Memory B cell (primary cell): Measurements from ENCODE around the gene MRPS2.

Source experiments
- ATAC-seq: fragments of 150-1000 bp; cut with Tn5 transposase; 2 replicates; pipeline ENCODE4 v1.10.0; 2021; ENCODE audit warnings: low read depth, mild to moderate bottlenecking, moderate library complexity
- DNase-seq, 2 donors: peaks; one replicate each; pipeline ENCODE4 v3.0.0; 2022; ENCODE audit warnings: low spot score in 2 of 2
- H3K27ac Mint-ChIP-seq: one replicate; pipeline ENCODE4 v1.8.0; 2022; ENCODE audit warnings: mild to moderate bottlenecking, moderate library complexity, mixed read lengths
- H3K27me3 Mint-ChIP-seq: one replicate; pipeline ENCODE4 v1.8.0; 2022; ENCODE audit warnings: mixed read lengths
- H3K36me3 Mint-ChIP-seq: one replicate; pipeline ENCODE4 v1.8.0; 2022; ENCODE audit warnings: mild to moderate bottlenecking, mixed read lengths
- H3K4me1 Mint-ChIP-seq: one replicate; pipeline ENCODE4 v1.8.0; 2022; ENCODE audit warnings: mixed read lengths
- H3K4me3 Mint-ChIP-seq: one replicate; pipeline ENCODE4 v1.8.0; 2022; ENCODE audit warnings: mild to moderate bottlenecking, moderate library complexity, mixed read lengths
- H3K9me3 Mint-ChIP-seq: one replicate; pipeline ENCODE4 v1.8.0; 2022; ENCODE audit warnings: mixed read lengths

MRPS2 gene

DNA sequence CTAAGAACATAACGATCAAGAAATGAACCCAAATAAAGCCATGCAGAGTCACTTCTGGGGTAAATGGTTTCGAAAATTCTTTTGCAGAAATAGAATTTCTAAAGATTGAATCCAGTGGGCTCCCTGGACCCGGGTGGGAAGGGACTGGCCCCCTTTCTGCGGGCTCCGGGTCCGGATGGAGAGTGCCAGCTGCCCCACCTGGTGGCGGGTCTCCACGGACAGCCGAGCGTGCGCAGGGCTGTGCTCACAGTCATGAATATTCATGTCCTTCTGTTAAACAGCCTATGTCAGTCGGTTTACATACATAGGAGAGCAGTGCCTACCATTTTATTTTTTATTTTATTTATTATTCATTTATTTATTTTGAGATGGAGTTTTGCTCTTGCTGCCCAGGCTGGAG is 25.6 kb upstream of the MRPS2 start:
- DNase-seq, result no peak
- peaks cover 8% of the 10 kb centered on the region for H3K27me3 Mint-ChIP-seq
- H3K36me3 Mint-ChIP-seq, result no peaks in the 10 kb centered on the region
- H3K4me1 Mint-ChIP-seq, result peaks cover 3% of the 10 kb centered on the region
- no peak overlapping the region for H3K4me3 Mint-ChIP-seq
- ATAC-seq, result peak; percentile 48
- no peaks in the 10 kb centered on the region for H3K9me3 Mint-ChIP-seq
- no peak overlapping the region for H3K27ac Mint-ChIP-seq

DNA sequence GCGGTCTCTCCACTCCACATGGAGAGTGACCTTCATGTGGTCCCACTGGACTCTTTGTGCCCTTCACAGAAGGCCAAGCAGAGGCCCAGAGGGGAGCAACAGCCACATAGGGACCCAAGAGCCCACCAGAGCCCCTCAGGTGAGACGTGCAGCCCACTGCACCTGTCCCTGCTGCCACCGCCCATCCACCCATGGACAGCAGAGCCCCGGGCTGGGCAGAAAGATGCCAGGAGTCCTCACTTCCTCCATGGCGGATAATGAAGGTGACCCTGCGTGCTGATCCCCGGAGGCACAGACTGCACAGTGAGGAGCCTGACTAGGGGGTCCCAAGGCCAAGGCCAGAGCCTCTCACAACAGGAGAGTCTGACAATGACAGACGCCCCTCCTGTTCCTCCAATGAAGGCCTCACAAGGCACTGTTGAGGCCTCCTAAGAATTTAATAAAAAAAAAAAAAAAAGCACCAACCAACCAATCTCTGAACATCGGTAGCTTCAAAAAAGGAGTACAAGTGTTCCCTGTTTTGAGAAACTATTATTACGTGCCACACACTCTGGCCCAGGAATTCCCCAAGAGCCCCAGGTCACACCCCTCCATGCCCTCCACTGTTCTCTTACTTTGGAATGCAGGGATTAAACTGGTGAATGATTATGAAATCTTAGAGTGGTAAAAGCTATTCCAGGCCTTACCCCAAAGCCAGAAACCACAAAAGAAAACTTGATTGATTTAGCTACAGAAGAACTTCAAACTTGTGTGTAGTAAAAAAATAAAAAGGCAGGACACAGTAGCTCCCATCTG is 23.7 kb upstream of the MRPS2 start:
- ATAC-seq (no peak), DNase-seq (no peak)
- no peaks in the 10 kb centered on the region for H3K36me3 Mint-ChIP-seq
- no peak overlapping the region for H3K27ac Mint-ChIP-seq
- peaks cover 3% of the 10 kb centered on the region for H3K4me1 Mint-ChIP-seq
- H3K27me3 Mint-ChIP-seq, result peaks cover 3% of the 10 kb centered on the region
- no peaks in the 10 kb centered on the region for H3K9me3 Mint-ChIP-seq
- H3K4me3 Mint-ChIP-seq, result no peak overlapping the region

DNA sequence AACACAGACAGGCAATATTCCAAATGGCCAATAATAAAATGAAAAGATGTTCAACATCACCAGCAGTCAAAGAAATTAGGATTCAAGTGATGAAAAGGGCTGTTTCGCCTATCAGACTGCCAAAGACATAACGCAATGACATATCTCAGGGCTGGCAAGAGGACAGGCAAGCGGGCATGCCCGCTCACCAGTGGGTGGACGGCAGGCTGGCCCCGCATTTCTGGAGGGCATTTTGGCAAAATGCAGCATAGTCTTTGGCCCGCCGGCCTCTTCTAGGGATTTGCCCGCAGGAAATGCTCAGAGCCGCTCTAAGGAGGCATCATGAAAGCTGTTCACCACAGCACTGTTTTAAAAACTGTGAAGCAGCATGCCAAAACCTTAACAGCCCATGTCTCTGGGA is 22.3 kb upstream of the MRPS2 start:
- H3K4me3 Mint-ChIP-seq, result peak overlapping the region; percentile 96

DNA sequence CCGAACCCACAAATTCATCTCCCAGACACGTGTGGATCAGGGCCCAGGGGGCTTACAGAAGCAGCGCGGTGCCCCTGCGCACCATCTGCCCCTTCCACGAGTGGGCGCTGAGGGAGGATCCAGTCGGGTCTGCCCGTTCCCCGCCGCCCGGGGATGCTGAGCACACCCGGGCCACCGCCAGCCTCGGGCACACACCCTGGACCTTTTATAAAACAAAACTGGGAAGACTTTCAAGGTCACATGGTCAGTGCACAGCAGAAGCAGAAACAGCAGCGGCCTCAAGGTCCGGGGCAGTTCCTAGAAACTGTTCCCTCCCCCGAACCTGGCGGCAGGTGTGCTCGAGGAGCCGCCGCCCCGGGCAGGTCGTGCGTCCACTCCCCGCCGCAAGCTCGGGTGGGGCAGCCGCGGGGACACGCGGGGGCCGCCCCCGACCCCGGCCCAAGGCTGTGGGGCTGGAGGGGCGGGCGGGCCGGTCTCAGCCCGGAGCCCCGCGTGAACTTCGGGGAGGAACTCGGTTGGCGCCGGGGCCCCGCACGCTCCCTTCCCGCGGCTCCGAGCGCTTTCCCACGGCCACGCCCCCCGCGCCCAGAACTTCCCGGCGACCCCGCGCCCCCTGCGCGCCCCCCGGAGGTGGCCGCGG is 21.5 kb upstream of the MRPS2 start:
- Mint-ChIP-seq H3K27me3 (peaks cover 3% of the 10 kb centered on the region), H3K4me1 (peaks cover 3% of the 10 kb centered on the region), H3K27ac (peak overlapping the region; percentile 49), H3K9me3 (no peaks in the 10 kb centered on the region), H3K36me3 (no peaks in the 10 kb centered on the region), H3K4me3 (peak overlapping the region; percentile 96)
- ATAC-seq (peak; percentile 48), DNase-seq (no peak)

More for the DNA sequence above, 22.3 kb upstream of the MRPS2 start:
- H3K27me3 Mint-ChIP-seq, result peaks cover 3% of the 10 kb centered on the region
- H3K9me3 Mint-ChIP-seq, result no peaks in the 10 kb centered on the region
- peaks cover 3% of the 10 kb centered on the region for H3K4me1 Mint-ChIP-seq
- no peaks in the 10 kb centered on the region for H3K36me3 Mint-ChIP-seq
- ATAC-seq, result no peak
- no peak overlapping the region for H3K27ac Mint-ChIP-seq
- DNase-seq, result no peak

DNA sequence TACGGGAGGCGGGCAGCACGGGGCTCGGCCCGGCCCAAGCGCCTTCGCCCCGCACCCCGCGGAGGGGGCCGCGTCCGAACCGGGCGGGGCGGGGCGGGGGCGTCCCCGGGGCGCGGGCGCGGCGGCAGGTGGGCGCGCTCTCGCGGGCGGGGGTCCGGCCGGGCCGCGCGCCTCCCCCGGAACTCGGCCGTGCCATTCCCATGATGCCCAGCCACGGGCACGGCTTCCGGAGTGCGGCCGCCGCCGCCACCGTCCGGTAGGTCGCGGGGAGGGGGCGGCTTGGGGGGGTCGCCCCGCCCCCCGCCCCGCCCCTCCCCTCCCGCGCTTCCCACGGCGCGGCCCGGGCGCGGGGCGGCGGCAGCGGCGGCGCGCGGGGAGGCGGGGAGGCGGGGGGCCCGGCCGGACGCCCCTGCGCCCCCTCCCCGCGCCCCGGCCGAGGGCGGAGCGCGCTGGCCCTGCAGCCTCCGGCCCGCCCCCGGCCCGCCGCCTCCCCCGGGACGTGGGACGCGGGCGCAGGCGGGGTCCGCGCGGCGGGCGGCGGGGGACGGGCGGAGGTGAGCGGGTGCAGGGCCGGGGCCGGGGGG is 20.9 kb upstream of the MRPS2 start, which contains the start of gene PPP1R26:
TSS of gene PPP1R26 (plus strand) at position 314 of the 584 bp plus-strand sequence. CDS start 4,729 bp downstream, outside the sequence.
- ATAC-seq (no peak), DNase-seq (no peak)
- Mint-ChIP-seq H3K9me3 (no peaks in the 10 kb centered on the region), H3K27ac (peak within 1 kb of the TSS; percentile 49), H3K27me3 (peaks cover 3% of the 10 kb centered on the region), H3K36me3 (no peaks in the 10 kb centered on the region), H3K4me3 (peak within 1 kb of the TSS; percentile 96), H3K4me1 (peaks cover 3% of the 10 kb centered on the region)

DNA sequence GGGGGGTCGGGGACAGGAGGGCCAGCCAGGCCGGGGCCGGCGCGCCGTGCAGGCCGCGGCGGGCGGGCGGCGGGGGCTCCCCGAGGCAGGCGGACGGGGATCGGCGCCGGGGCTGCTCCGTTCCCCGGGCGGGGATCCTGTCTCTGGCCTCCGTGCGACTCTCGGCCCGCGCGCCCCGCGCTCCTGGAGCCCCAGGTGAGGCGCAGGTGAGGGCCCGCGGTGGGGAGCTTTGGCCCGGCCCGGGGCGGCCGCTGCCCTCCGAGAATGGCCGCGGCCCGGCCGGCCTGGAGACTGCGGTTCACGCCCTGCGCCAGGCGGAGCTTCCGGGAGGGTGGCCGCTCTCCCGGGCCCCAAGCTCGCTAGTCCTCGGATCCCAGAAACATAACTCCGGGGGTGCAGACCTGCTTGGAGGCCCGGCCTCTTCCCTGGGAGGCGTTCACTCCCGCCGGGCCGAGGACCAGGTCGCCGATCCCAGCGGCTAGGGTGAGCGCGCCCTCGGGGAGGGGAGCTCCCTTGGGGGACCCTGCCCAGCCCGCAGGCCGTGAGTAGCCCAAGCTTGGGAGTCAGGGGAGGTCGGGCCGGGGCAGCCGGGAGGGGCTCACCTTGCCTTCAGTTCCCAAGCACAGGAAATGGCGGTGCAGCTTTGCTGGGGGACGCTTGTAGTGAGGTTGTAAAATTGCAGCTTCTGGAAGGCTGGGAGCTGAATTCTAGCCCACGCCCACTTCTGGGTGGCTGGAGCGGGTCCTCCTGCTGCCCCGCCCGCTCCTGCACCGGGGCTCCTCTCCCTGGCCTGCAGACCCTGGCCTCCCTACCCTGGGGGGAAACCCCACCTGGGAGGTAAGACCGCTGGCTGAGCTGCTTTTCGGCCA is 20.2 kb upstream of the MRPS2 start:
- H3K36me3 Mint-ChIP-seq, result peaks cover 1% of the 10 kb centered on the region
- peak in 1 of 2 donors; percentile 41 for DNase-seq
- peak; percentile 18 for ATAC-seq
- H3K4me1 Mint-ChIP-seq, result peaks cover 3% of the 10 kb centered on the region
- no peaks in the 10 kb centered on the region for H3K9me3 Mint-ChIP-seq
- peaks cover 3% of the 10 kb centered on the region for H3K27me3 Mint-ChIP-seq
- H3K27ac Mint-ChIP-seq, result no peak overlapping the region
- H3K4me3 Mint-ChIP-seq, result peak overlapping the region; percentile 51

DNA sequence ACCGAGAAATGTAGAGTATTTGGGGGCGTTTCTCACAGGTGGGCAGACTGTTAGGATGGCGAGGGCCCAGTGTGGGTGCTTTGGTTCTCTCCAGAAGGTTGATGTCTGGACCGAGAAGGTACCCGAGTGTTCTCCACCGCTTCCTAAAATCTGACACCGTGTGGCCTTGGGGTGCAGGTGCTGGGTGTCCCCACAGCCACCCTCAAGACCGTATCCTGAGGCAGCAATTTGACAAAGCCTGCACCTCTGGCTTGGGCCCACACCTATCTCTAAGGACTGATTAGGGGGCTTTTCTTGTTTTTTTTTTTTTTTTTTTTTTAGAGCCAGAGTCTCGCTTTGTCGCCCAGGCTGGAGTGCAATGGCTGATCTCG is 19.6 kb upstream of the MRPS2 start:
- peak overlapping the region; percentile 51 for H3K4me3 Mint-ChIP-seq
- no peak overlapping the region for H3K27ac Mint-ChIP-seq
- ATAC-seq (peak; percentile 72), DNase-seq (no peak)
- peaks cover 2% of the 10 kb centered on the region for H3K36me3 Mint-ChIP-seq
- H3K27me3 Mint-ChIP-seq, result peaks cover 3% of the 10 kb centered on the region
- no peaks in the 10 kb centered on the region for H3K9me3 Mint-ChIP-seq
- H3K4me1 Mint-ChIP-seq, result peaks cover 3% of the 10 kb centered on the region

DNA sequence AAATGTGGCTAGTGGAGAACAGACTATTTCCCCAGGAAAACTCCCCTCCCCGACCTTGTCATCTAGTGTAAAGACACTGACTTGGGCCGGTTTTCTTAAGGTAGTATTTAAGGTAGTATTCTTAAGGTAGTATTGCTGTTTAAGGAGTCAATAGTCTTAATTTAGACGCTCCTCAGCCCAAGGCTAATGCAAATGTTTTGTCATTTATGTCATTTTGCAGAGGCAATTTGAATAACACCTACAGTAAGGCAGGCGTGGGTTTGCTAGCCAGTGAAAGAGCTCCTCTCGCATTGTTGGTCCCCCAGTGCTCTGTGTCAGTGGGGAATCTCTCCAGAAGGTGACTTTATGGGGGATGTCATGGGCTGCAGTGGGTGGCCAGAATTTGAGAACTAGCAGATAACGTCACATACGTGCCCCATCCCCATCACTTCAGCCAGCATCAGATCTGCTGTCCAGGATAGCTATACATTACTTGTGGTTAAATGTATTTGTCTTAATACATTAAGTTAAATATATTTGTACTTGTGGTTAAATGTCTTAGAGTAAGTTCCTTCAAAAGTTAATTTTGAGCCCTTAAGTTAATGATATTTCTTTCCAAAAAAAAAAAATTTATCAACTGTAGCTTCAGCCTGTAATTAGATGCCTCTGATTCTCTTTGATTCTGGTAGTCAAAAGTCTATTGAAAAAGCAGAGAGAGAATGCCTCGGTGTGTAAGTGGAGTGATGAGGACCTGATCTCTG is 18.3 kb upstream of the MRPS2 start:
- H3K4me3 Mint-ChIP-seq, result no peak overlapping the region
- peaks cover 3% of the 10 kb centered on the region for H3K4me1 Mint-ChIP-seq
- no peaks in the 10 kb centered on the region for H3K9me3 Mint-ChIP-seq
- ATAC-seq (no peak), DNase-seq (no peak)
- H3K27me3 Mint-ChIP-seq, result peaks cover 3% of the 10 kb centered on the region
- peaks cover 2% of the 10 kb centered on the region for H3K36me3 Mint-ChIP-seq
- no peak overlapping the region for H3K27ac Mint-ChIP-seq

DNA sequence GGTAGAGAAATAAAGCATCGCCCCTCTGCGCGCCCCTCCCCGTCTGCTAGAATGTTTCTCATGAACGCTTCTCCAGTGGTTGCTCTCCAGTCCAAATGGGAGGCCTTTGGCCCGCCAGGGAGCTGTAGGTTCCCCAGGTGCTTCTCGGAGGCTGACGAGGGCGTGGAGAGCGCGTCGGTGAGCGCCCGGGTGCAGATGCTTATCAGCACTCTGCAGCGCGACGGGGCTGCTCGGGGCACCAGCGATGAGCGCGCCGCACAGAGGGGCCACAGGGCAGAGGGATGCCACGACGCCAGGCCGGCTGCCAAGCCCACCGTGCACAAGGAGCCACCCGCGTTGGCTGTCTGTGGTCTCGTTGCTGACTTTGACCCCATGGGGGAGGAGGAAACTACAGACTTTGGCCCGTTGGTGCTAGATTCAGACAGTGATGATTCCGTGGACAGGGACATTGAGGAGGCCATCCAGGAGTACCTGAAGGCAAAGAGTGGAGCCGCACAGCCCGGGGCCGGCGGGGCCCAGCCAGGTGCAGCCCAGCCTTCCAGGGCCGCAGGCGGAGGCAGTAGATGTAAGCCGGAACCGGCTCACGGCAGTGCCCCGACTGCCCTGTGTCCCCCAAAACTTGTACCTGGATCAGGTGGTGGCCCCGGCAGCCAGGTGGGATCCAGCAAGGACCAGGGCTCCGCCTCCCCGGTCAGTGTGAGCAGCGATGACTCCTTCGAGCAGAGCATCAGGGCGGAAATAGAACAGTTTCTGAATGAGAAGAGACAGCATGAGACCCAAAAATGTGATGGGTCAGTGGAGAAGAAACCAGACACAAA is 15.8 kb upstream of the MRPS2 start:
- Mint-ChIP-seq H3K4me3 (no peak overlapping the region), H3K9me3 (no peaks in the 10 kb centered on the region), H3K27me3 (no peaks in the 10 kb centered on the region), H3K4me1 (no peaks in the 10 kb centered on the region), H3K27ac (no peak overlapping the region), H3K36me3 (peaks cover 2% of the 10 kb centered on the region)
- ATAC-seq (no peak), DNase-seq (no peak)

DNA sequence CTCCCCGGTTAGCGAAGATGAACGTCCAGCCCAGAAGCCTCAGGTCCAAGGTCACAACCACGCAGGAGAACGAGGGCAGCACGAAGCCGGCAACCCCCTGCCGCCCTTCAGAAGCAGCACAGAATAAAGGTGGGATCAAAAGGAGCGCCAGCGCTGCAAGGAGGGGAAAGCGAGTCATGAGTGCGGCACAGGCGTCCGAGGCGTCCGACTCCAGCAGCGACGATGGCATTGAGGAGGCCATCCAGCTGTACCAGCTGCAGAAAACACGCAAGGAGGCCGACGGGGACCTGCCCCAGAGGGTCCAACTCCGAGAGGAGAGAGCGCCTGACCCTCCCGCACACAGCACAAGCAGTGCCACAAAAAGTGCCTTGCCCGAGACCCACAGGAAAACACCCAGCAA is 15.1 kb upstream of the MRPS2 start:
- H3K9me3 Mint-ChIP-seq, result no peaks in the 10 kb centered on the region
- no peak for DNase-seq
- H3K27me3 Mint-ChIP-seq, result no peaks in the 10 kb centered on the region
- ATAC-seq, result no peak
- no peak overlapping the region for H3K4me3 Mint-ChIP-seq
- no peaks in the 10 kb centered on the region for H3K4me1 Mint-ChIP-seq
- peaks cover 2% of the 10 kb centered on the region for H3K36me3 Mint-ChIP-seq
- no peak overlapping the region for H3K27ac Mint-ChIP-seq

DNA sequence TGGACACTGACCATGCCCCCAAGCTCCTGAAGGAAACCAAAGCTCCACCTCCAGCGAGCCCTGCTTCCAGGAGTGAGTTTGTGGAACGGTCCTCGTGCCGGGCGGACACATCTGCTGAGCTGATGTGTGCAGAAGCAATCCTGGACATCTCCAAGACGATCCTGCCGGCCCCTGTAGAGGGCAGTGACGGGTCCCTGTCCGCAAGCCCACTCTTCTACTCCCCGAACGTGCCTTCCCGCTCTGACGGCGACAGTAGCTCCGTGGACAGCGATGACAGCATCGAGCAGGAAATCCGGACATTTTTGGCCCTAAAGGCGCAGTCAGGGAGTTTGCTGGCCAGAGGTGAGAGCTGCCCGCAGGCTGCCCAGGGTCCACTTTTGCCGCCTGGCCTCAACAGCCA is 14.7 kb upstream of the MRPS2 start:
- no peaks in the 10 kb centered on the region for H3K27me3 Mint-ChIP-seq
- DNase-seq, result no peak

DNA sequence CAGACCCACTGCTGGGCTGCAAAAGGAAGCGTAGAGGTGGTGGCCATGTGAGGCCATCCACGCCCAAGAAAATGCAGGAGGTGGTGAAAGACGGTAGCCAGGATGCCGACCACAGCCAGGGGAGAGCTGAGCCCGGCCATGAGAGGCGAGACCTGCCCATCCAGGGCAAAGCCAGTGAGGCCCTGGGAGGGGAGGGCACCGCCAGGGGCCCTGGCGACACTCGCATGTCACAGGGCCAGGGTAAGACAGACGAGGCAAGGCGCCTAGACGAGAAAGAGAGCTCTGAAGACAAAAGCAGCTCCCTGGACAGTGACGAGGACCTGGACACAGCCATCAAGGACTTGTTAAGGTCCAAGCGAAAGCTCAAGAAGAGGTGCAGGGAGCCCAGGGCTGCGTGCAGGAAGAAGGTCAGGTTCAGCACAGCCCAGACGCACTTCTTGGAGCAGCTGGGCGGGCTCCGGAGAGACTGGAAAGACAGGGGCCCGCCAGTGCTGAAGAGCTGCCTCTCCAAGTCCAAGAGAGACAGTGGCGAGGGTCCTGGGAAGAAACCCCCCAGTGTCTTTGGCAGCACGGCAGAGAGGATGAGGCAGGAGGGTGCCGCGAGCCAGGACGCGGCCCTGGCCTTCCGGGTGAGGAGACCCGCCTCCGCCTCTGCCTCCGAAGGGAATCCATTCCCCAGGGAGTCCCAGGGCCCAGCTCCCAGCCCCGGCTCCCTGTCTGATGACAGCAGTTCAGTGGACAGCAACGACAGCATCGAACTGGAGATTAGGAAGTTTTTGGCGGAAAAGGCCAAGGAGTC is 14.0 kb upstream of the MRPS2 start:
- no peaks in the 10 kb centered on the region for H3K4me1 Mint-ChIP-seq
- ATAC-seq (no peak), DNase-seq (no peak)
- no peaks in the 10 kb centered on the region for H3K9me3 Mint-ChIP-seq
- no peak overlapping the region for H3K4me3 Mint-ChIP-seq
- no peak overlapping the region for H3K27ac Mint-ChIP-seq
- H3K27me3 Mint-ChIP-seq, result no peaks in the 10 kb centered on the region
- peaks cover 2% of the 10 kb centered on the region for H3K36me3 Mint-ChIP-seq

More for the DNA sequence above, 14.7 kb upstream of the MRPS2 start:
- no peak for ATAC-seq
- H3K4me3 Mint-ChIP-seq, result no peak overlapping the region
- H3K9me3 Mint-ChIP-seq, result no peaks in the 10 kb centered on the region
- H3K36me3 Mint-ChIP-seq, result peaks cover 2% of the 10 kb centered on the region
- H3K4me1 Mint-ChIP-seq, result no peaks in the 10 kb centered on the region
- no peak overlapping the region for H3K27ac Mint-ChIP-seq
